Measurements from ENCODE around the gene CIDEA. TPM values are rescaled to one million over a fixed set of nuclear protein-coding genes. Genes with fewer than 3 reads are reported as not detected.
A peak's percentile ranks its signal among the peaks of the same experiment; 100 is the strongest.
"Not testable (repeated sequence)": the region's sequence is repeated elsewhere in the genome, so short reads cannot be mapped to it uniquely, and the experiment has no call there.

Gene CIDEA
- total RNA-seq, 1 donor from 2014 or later = 5.0 TPM

DNA sequence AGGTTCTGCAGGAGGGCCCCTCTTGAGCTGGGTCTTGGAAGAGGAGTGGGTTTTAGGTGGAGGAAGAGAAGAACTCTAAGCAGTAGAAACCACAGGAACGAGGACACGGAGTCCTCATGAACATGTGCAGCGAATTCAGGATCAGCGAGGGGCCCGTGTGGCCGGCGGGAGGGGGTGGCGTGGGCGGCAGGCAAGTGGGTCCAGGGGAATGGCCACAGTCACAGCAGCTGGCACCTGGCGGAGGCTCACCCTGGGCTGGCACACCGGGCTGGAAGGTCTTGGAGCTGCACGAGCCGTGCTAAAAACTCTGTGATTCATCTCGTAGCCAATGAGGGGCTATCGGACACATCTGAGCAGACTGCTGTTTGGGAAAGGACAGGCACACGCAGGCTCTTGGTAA, 18.0 kb upstream of the CIDEA start:
- intact Hi-C loops (cut with DNase I) = no loop called here
- DNase-seq (ENCODE audit: low spot score) (no peak), ATAC-seq (no peak)

DNA sequence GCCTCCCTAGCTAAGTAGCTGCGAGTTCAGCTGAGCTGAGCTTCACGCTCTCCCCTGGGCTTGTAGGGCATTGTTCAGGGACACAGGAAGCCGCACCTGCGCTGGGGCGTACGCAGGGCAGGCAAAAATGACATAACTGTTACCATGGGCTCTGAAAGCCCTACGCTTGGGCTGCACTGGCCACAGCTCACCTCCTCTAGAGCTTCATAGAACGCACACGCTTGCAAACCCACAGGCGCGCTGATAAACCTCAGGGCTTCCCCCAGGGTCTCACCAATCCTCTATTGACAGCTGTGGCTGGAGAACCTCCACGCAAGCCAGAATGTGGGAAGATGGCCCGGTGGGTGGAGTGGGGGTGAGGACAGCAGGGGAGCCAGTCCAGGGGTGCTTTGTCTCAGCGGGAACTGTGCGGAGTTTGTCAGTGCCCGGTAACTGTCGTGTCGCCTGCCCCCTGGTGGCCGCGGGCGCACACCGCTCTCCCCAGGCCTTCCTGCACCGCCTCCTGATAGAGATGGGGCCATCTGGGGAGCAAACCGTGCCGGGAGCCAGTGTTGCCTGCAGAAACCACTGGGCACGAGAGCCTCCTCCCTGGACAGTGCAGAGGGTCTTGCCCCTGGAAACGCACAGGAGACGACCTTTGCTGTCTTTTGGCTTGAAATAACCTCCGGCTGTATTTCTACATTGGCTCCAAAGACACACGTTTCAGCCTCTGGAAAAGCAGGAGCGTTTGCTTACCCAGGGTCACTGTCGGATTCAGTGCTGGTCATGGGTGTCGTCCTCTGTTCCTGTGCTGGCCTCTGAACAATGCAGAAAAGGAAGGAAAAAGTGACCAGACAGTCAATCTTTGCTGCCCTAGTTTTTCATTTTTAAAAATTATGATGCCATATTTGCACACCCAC, 17.0 kb upstream of the CIDEA start:
- intact Hi-C loops (cut with DNase I) = no loop called here
- DNase-seq (ENCODE audit: low spot score) (peak; percentile 90), ATAC-seq (peak; percentile 96)

DNA sequence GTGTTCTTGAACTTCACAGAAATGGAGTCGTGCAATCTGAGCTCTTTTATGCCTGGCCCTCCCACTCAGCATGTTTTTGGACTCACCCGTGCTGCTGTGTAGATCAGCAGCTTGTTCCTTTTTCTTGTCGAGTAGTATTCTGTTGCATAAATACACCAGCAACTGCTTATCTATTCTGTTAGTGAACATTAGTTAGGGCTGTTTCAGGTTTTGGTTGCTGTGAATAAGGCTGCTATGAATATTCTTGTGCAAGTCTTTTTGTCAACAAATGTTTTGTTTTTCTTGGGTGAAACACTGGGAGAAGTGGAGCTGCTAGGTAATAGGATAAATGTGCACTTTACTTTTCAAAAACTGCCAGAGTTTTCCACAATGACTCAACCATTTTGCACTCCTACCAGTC, 15.3 kb upstream of the CIDEA start:
- intact Hi-C loops (cut with DNase I) = no loop called here
- ATAC-seq (peak; percentile 43), DNase-seq (ENCODE audit: low spot score) (no peak)

DNA sequence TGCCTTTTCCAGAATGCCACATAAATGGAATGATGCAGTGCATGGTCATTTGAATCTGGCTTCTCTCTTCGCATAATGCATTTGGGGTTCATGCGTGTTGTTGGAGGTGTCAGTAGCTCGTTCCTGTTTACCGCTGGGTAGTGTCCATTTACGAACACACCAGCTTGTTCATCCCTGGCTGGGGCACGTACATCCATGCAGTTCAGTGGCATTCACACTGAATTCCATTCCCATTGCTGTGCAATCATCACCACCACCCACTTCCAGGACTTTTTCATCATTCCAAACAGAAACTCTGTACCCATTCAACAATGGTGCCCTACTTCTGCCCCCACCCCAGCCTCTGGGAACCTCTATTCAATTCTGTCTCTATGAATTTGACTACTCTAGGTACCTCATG, 14.7 kb upstream of the CIDEA start:
- ATAC-seq (no peak), DNase-seq (ENCODE audit: low spot score) (no peak)
- intact Hi-C loops (cut with DNase I) = no loop called here

DNA sequence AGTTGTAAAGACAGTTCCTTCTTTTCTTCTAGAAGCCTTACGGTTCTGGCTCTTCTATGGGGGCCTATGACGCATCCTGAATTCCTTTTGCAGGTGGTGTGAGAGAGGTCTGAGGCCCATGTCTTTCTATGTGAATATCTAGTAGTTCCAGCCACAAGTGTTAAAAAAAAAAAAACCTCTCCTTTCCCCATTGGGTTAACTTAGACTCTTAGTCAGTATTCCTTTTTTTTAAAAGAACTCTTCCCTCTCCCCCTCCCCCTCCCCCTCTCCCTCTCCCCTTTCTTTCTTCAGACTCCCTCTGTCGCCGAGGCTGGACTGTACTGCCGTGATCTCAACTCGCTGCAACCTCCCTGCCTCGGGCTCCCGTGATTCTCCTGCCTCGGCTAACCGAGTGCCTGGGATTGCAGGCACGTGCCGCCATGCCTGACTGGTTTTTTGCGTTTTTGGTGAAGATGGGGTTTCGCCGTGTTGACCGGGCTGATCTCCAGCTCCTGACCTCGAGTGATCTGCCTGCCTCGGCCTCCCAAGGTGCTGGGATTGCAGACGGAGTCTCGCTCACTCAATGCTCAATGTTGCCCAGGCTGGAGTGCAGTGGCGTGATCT, 11.4 kb upstream of the CIDEA start:
- ATAC-seq = no peak
- no peak for DNase-seq (ENCODE audit: low spot score)
- intact Hi-C loops (cut with DNase I) = no loop called here

DNA sequence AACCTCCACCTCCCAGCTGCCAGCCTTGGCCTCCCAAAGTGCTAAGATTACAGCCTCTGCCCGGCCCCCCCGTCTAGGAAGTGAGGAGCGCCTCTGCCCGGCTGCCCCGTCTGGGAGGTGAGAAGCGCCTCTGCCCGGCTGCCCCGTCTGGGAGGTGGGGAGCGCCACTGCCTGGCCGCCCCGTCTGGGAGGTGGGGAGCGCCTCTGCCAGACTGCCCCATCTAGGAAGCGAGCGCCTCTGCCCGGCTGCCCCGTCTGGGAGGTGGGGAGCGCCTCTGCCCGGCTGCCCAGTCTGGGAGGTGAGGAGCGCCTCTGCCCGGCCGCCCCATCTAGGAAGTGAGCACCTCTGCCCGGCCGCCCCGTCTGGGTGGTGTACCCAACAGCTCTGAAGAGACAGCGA, 10.9 kb upstream of the CIDEA start:
- intact Hi-C loops (cut with DNase I); ATAC-seq; DNase-seq (ENCODE audit: low spot score): not testable (repeated sequence)

DNA sequence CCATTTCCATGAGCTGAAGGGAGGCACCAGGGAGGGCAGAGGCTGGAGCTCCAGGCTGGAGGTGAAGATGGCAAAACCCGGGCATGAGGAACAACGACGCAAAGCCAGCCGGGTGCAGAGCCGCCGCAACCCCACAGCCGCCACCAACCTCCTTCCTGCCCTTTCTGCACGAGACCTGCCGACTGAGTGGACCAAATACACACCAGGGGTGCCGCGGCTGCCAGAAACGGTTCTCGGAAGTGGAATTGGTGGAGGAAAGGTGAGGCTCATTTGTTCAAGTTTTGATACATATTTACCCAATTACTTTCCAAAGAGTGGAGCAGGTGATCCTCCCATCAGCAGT, 8.4 kb upstream of the CIDEA start:
- DNase-seq (ENCODE audit: low spot score) (no peak), ATAC-seq (no peak)
- intact Hi-C loops (cut with DNase I) = no loop called here

DNA sequence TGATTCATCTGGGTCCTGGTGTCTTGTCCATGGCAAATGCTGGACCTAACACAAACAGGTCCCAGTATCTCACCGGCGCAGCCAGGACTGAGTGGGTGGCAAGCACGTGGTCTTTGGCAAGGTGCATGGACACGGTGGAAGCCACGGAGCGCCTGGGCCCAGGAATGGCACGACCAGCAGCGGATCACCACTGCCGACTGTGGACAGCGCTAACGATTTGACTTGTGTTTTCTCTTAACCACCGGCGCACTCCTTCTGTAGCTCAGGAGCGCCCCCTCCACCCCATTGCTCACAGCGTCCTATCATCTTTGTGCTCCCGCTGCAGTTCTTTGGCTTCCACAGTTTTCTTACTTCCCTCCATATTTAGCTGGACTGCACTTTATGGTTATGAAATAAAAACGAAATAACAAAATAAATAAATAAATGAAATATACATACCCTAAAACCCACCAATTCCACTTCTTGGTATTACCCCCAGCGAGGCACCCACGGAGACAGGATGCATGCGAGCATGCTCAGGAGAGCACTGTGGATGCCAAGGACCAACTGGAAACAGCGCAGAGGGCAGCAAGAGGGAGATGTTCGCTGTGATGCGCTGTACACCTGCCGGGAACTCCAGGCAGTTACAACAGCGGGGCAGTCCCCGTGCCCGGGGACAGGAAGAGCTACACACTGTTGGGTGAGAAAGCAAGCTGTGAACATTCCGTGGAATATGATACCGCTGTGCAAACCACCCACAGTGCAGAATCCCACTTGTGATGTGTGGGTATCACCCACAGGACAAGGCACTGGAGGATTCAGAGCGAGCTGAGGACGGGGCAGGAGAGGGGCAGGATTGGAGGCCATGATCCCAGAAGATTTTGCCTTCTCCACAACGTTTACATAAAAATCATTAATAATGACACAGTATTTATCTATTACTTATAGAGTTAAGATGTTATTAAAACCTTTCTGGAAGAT, 7.0 kb upstream of the CIDEA start:
- intact Hi-C loops (cut with DNase I) = no loop called here
- DNase-seq (ENCODE audit: low spot score) (no peak), ATAC-seq (peak; percentile 11)

DNA sequence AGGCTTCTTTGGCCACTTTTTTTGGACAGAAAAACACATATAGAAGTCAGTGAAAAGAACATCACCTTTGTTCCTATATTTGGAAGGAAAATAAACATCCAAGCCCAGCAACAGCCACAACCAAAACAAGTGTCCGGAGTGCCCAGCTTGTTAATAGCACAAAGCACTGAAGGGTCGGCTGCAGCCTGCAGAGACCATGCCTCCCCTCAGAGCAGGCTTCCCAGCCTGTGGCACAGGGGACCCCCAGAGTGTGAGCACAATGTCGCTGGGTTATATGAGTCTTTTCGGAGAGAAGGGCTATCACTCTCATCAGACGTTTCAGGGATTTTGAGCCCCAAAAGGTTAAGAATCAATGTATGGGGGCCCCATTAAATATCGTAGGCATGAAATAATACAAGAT, 6.2 kb upstream of the CIDEA start:
- intact Hi-C loops (cut with DNase I) = no loop called here
- ATAC-seq = peak; percentile 16
- no peak for DNase-seq (ENCODE audit: low spot score)

DNA sequence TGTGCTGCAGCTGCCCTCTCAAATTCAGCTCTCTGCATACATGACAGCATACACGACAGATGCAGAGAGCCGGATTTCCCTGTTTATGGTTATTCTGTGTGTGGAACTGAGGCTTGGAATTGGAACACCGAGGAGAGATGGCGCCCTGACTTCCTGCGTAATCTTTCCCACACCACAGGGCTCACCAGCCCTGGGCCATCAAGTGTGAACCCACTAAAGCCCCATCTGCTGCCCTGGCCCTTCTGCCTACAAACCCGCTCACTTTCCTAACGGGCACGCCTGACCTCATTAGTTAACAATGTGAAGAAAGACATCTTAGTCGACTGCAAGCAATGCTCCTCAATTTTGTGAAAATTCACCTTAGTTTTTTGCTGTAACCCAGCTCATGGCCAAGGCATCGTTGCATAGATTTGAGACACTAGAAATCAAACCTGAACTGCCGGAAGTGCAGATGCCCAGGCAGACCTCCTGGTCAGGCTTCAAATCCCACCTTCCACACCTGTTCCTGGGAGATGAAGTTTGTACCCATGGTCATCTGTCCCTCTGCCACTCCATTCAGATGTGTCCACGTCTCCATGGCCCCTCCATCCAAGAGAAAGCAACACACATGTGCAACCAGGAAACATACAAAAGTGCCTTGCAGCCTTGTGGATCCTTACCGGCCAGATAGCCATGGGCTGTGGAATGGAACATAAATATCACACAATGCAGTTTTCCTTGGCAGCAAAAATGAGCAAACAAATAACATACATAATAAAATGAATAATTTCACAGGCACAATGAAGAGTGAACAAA, 5.0 kb upstream of the CIDEA start:
- intact Hi-C loops (cut with DNase I) = no loop called here
- ATAC-seq (no peak), DNase-seq (ENCODE audit: low spot score) (no peak)

DNA sequence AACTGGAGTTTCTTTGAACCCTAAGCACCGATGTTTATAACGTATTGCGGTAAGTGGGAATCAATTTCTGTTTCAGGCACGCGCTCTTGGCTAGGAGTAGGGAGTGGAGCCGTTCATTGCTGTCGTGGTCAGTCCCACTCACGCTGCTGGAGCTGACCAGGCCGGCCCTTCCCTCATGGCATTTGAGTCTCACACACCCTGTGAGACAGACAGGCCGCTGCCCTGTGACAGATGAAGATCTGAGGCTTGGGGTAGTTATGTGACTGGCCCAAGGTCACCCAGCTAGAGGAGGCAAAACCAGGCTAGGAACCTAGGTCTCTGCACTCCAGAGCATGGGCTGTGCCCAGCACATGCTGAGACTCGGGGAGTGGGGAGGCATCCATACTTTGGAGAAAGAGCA, 2.9 kb upstream of the CIDEA start:
- DNase-seq (ENCODE audit: low spot score) (no peak), ATAC-seq (no peak)
- intact Hi-C loops (cut with DNase I) = no loop called here

DNA sequence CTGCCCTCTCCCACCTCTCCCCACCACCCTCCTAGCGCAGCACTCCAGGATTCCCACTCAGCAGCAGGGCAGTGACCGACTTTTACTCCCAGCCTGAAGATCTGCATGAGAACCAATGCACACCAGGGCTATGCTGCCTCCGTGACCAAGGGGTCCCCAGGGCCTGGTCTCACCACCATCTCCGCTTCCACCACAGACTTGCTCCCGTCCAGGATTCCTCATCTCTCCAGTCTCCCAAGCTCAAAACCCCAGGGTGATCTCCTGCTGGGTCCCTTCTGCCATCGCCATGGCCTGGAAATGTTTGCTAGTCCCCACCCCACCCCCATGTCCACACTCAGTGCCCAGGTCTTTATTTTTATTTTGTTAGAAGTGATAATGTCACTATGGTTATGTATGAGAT, 2.1 kb upstream of the CIDEA start:
- no peak for ATAC-seq
- intact Hi-C loops (cut with DNase I) = no loop called here
- DNase-seq (ENCODE audit: low spot score) = no peak

DNA sequence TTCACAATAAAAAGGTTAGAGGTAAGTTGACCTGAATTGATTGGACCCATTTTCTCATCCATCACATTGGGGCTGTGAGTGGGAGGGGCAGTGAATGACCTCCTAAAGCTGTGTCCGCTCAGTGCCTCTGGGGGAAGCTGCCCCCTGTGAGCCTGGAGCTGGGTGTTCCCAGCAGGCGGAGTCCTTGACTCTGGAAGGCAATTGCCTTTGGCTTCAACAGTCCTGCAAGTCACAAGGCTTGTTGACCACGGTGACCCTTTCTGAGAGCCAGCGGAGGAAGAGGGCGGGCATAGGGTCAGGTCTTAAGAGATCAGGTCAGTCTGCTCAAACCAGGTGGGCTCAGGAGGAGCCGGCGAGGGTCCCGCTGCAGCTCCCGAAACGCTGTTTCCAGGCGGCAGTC, 1.1 kb upstream of the CIDEA start:
- DNase-seq (ENCODE audit: low spot score) (no peak), ATAC-seq (no peak)
- intact Hi-C loops (cut with DNase I) = no loop called here

DNA sequence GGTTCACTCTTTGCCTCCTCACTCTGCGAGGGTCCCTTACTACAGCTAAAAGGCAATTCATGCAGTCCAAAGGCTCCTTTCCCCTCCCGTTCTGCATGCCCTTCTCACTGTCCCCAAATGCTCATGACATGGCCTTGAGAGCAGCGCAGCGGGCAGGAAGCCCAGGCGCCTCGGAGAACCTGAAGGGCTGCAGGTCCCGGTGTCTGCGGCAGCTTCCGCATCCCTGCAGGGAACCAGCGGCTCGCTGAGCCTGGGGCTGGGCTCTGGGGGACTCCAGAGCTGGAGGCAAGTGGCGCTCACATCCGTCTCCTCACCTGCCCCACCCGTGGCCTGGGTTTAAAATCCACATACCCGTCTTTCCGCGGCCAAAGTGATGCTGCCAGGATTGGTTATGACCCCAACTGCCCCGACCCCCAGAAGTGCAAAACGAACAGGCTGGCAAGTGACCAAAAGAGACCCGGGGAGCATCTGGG, 462 bp upstream of the CIDEA start:
- intact Hi-C loops (cut with DNase I) = no loop called here
- DNase-seq (ENCODE audit: low spot score) (no peak), ATAC-seq (peak; percentile 12)

DNA sequence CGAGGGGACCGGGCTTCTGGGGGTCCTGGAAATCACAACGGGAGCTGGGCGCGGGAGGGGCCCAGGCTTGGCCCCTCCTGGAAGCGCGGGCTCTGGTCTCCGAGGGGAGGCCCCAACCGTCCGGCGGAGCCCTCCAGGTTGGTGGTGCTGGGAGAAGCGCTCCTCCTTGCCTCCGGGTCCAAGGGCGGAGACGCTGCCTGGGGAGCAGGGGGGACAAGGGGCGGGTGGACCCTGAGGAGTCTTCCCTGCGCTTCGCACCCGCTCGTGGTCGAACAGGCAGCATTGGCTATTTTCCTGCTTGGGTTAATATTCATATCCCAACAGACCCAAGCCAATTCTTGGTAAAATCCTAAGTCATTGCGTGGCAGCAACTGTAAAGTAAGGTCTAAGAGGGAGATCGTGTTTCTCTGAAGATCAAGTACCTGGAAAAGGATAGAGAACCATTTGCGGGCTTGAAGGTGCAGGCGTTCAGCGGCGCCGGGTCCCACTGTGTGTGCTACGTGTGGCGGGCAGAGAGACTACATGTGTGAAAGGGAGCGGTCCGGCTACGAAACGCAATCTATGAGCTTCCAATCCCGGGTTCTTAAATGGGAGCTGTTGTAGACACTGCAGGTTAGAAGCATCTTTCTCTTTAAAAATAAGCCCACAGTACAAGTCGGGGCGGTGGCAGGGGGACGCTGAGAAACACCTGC, 805 bp downstream of the CIDEA start:
- ATAC-seq (peak; percentile 27), DNase-seq (ENCODE audit: low spot score) (no peak)
- intact Hi-C loops (cut with DNase I) = no loop called here

DNA sequence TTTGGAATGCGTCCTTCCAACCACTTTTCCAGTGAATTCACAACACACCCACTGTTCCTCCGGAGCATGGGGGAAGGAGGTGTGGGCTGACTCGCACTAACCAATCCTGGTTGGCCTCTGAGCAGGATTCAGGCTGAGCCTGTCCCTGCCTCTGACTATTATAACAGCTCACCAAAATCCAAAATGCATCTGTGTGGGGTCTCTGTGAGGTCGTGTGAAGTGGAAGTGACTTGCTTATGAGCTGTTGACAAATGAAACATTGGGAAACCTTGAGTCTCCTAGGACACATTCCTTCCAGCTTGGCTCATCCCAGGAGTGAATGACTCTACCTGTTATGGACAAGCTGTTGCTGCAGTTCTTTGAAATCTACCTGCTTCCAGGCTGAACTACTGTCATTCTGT, 1.5 kb downstream of the CIDEA start:
- DNase-seq (ENCODE audit: low spot score) (no peak), ATAC-seq (peak; percentile 55)
- intact Hi-C loops (cut with DNase I) = no loop called here

DNA sequence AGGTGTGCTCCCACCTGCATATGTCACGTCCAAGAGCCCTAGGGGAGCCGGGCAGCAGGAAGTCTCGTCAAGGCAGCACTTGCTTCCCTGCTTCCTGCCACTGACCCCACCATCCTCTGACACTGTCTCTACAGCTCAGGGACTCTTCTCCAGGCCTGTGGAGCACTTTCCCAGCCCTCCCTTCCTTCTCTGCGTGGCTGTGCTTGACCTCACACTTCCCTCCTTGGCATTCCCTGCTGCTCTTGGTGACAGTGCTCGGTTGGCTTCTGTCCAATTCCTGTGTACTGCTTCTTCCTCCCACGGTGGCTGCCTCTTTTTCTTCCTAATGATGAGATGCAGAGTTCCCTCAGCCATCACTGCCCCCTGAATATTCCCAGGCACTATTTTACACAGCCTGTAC, 2.8 kb downstream of the CIDEA start:
- intact Hi-C loops (cut with DNase I) = no loop called here
- DNase-seq (ENCODE audit: low spot score) = no peak
- no peak for ATAC-seq

DNA sequence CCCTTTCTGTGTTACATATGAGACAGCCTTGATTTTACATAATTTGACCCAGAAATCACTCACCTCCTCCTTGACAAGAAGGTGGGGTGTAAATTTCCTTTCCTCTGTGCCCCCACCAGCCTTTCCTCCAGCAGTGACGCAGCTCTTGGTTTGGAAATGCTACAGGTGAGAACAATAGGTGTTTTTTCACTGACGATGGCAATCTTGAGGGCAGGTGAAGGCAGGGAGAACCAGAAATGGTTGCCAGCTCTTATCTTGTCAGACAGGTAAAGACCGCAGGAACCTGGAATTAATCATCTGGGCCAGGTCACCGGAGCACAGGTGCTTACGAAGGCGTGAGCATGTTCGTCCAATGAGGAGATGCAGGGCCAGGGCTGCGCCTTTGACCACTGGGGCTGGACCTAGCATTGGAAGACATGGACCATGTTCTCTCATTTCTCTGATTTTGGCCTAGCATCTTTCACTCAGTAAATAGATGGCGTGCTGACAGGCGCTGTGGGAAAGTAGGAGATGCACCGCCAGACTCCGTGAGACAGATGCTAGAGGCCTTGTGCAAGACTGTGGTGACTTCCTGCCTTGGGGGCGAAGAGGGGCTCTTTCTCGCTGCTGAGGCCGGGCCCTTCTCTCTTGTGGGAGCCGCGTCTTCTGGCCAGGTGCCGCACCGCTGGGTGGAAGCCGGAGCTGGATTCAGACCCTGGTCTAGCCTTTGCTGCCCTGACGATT, 4.0 kb downstream of the CIDEA start:
- intact Hi-C loops (cut with DNase I) = no loop called here

More for the DNA sequence above, 4.0 kb downstream of the CIDEA start:
- ATAC-seq (no peak), DNase-seq (ENCODE audit: low spot score) (no peak)
